ENCODE measurements around the gene GRK7. TPM values are rescaled to one million over a fixed set of nuclear protein-coding genes. Genes with fewer than 3 reads are reported as not detected.
"Not testable (repeated sequence)": the region's sequence is repeated elsewhere in the genome, so short reads cannot be mapped to it uniquely, and the experiment has no call there.

GRK7 gene
- total RNA-seq, 4 donors from 2014 or later: 0.11 TPM; not detected in 3

- WGBS: 25% methylated on average over 29 of the region's 49 CpGs
- Histone ChIP-seq H3K4me3 (peak overlapping the region; percentile 45 to 57 (median 49)), H3K9me3 (no peaks in the 10 kb centered on the region), H3K36me3 (no peaks in the 10 kb centered on the region), H3K27ac (replicated peaks in 1 of 4) (peak overlapping the region; percentile 72 to 76 (median 75)), H3K4me1 (peaks cover 25 to 31% (median 29%) of the 10 kb centered on the region in 4 donors), H3K27me3 (no peaks in the 10 kb centered on the region)
- intact Hi-C loops (cut with DNase I): no loop called here
- DNase-seq (ENCODE audit: extremely low spot score): no peak
- peak; percentile 22 to 46 for TF ChIP-seq POLR2AphosphoS5 (IDR thresholded peaks at IDR 0.05)
- TF ChIP-seq CTCF (IDR thresholded peaks at IDR 0.05): no peak
Measured at GRCh38 chr3:141796889-141797781, 33.9 kb downstream of the GRK7 start.

GRCh38 chr3:141797819-141798447 lies 34.7 kb downstream of the GRK7 start:
- Histone ChIP-seq H3K4me1 (peaks cover 25 to 31% (median 29%) of the 10 kb centered on the region in 4 donors), H3K9me3 (no peaks in the 10 kb centered on the region), H3K27me3 (no peaks in the 10 kb centered on the region), H3K27ac (replicated peaks in 1 of 4) (peak overlapping the region; percentile 72 to 76 (median 75)), H3K4me3 (peak overlapping the region; percentile 45 to 57 (median 49)), H3K36me3 (no peaks in the 10 kb centered on the region)
- WGBS: 65% methylated on average over 9 of the region's 10 CpGs
- TF ChIP-seq POLR2AphosphoS5 (IDR thresholded peaks at IDR 0.05) (no peak), CTCF (IDR thresholded peaks at IDR 0.05) (no peak), EP300 (IDR thresholded peaks at IDR 0.05) (no peak), POLR2A (IDR thresholded peaks at IDR 0.05; ENCODE audit: low read depth) (no peak)
- intact Hi-C loops (cut with DNase I): no loop called here
- no peak for DNase-seq (ENCODE audit: extremely low spot score)

- Histone ChIP-seq H3K4me3 (no peak overlapping the region), H3K27me3 (no peaks in the 10 kb centered on the region), H3K4me1 (peaks cover 25 to 31% (median 29%) of the 10 kb centered on the region in 4 donors), H3K9me3 (no peaks in the 10 kb centered on the region), H3K36me3 (no peaks in the 10 kb centered on the region), H3K27ac (replicated peaks in 1 of 4) (peak overlapping the region; percentile 72 to 76 (median 75))
- intact Hi-C loops (cut with DNase I): no loop called here
- DNase-seq (ENCODE audit: extremely low spot score): no peak
- TF ChIP-seq POLR2A (IDR thresholded peaks at IDR 0.05; ENCODE audit: low read depth) (no peak), POLR2AphosphoS5 (IDR thresholded peaks at IDR 0.05) (peak in 1 of 2 donors; percentile 10), EP300 (IDR thresholded peaks at IDR 0.05) (no peak), CTCF (IDR thresholded peaks at IDR 0.05) (no peak)
- WGBS: 35% methylated on average over 11 of the region's 11 CpGs
Measured at GRCh38 chr3:141798448-141798845, 35.2 kb downstream of the GRK7 start.

- H3K36me3 ChIP-seq: no peaks in the 10 kb centered on the region
- H3K9me3 ChIP-seq: no peaks in the 10 kb centered on the region
- H3K27ac ChIP-seq (replicated peaks in 1 of 4): no peak overlapping the region
- H3K27me3 ChIP-seq: no peaks in the 10 kb centered on the region
- DNase-seq (ENCODE audit: extremely low spot score): no peak
- 89% methylated on average over 6 of the region's 6 CpGs for WGBS
- H3K4me3 ChIP-seq: no peak overlapping the region
- intact Hi-C loops (cut with DNase I): no loop called here
- peaks cover 12 to 16% (median 15%) of the 10 kb centered on the region in 4 donors for H3K4me1 ChIP-seq
- TF ChIP-seq POLR2AphosphoS5 (IDR thresholded peaks at IDR 0.05) (no peak), EP300 (IDR thresholded peaks at IDR 0.05) (no peak), CTCF (IDR thresholded peaks at IDR 0.05) (no peak), POLR2A (IDR thresholded peaks at IDR 0.05; ENCODE audit: low read depth) (no peak)
Measured at GRCh38 chr3:141802316-141803077, 39.3 kb downstream of the GRK7 start.

- H3K4me3 ChIP-seq; H3K36me3 ChIP-seq; DNase-seq (ENCODE audit: extremely low spot score); H3K4me1 ChIP-seq; intact Hi-C loops (cut with DNase I); H3K27me3 ChIP-seq; H3K9me3 ChIP-seq; H3K27ac ChIP-seq (replicated peaks in 1 of 4): not testable (repeated sequence)
- WGBS: 86% methylated on average over 6 of the region's 6 CpGs
Measured at GRCh38 chr3:141803538-141803937, 40.3 kb downstream of the GRK7 start.
